HL-60 (cell line): ENCODE data around the gene DCP1B.

ENCODE experiments used
- DNase-seq, 2 experiments: peaks; one replicate each; pipeline ENCODE4 v3.0.0-alpha.2; 2010 to 2020; ENCODE audit warnings: low read depth in 1 of 2, low spot score in 1 of 2
- H3K27ac ChIP-seq: fragments of 250-450 bp; sonication (Bioruptor Pico); replicated peaks from 2 replicates; pipeline ENCODE4 v1.5.1; 2020; ENCODE audit warnings: mild to moderate bottlenecking, moderate library complexity
- H3K27me3 ChIP-seq: fragments of 250-450 bp; sonication (Bioruptor Pico); 2 replicates; pipeline ENCODE4 v1.5.1; 2021; ENCODE audit warnings: mild to moderate bottlenecking, moderate library complexity; ENCODE audit not compliant: insufficient read depth, poor library complexity, severe bottlenecking
- H3K4me3 ChIP-seq: replicated peaks from 2 replicates; pipeline ENCODE4 v1.5.1; 2011; ENCODE audit warnings: mild to moderate bottlenecking, control low read depth, low read length; ENCODE audit not compliant: insufficient read depth
- CTCF ChIP-seq: IDR thresholded peaks from one replicate; pipeline ENCODE4 v1.5.1; 2011; ENCODE audit warnings: low read length, control low read depth, inconsistent platforms; ENCODE audit not compliant: insufficient read depth
- GABPA ChIP-seq: IDR thresholded peaks from 2 replicates; pipeline ENCODE4 v1.6.1; 2012; ENCODE audit warnings: low read depth
- POLR2AphosphoS5 ChIP-seq: IDR thresholded peaks from 2 replicates; pipeline ENCODE4 v1.6.1; 2012; ENCODE audit warnings: low read depth
- SPI1 ChIP-seq: IDR thresholded peaks from 2 replicates; pipeline ENCODE4 v1.6.1; 2012; ENCODE audit warnings: low read depth, mild to moderate bottlenecking, borderline replicate concordance
- TF ChIP-seq, protein P1 (sequence below): IDR thresholded peaks from 2 replicates; pipeline ENCODE4 v1.6.1; 2012; ENCODE audit warnings: low read depth; ENCODE audit not compliant: insufficient replicate concordance

DCP1B gene

GRCh38 chr12:2017546-2018337, 13.5 kb upstream of the DCP1B start:
- Histone ChIP-seq H3K27ac (no peak overlapping the region), H3K27me3 (peaks cover 2% of the 10 kb centered on the region), H3K4me3 (no peak overlapping the region)
- no peak for TF ChIP-seq POLR2AphosphoS5
- TF ChIP-seq SPI1: no peak
- TF ChIP-seq, protein P1, sequence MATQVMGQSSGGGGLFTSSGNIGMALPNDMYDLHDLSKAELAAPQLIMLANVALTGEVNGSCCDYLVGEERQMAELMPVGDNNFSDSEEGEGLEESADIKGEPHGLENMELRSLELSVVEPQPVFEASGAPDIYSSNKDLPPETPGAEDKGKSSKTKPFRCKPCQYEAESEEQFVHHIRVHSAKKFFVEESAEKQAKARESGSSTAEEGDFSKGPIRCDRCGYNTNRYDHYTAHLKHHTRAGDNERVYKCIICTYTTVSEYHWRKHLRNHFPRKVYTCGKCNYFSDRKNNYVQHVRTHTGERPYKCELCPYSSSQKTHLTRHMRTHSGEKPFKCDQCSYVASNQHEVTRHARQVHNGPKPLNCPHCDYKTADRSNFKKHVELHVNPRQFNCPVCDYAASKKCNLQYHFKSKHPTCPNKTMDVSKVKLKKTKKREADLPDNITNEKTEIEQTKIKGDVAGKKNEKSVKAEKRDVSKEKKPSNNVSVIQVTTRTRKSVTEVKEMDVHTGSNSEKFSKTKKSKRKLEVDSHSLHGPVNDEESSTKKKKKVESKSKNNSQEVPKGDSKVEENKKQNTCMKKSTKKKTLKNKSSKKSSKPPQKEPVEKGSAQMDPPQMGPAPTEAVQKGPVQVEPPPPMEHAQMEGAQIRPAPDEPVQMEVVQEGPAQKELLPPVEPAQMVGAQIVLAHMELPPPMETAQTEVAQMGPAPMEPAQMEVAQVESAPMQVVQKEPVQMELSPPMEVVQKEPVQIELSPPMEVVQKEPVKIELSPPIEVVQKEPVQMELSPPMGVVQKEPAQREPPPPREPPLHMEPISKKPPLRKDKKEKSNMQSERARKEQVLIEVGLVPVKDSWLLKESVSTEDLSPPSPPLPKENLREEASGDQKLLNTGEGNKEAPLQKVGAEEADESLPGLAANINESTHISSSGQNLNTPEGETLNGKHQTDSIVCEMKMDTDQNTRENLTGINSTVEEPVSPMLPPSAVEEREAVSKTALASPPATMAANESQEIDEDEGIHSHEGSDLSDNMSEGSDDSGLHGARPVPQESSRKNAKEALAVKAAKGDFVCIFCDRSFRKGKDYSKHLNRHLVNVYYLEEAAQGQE: no peak
- TF ChIP-seq GABPA: no peak
- no peak for TF ChIP-seq CTCF
- DNase-seq: no peak

- H3K27ac ChIP-seq: no peak overlapping the region
- no peak for DNase-seq
- TF ChIP-seq, protein P1: no peak
- TF ChIP-seq SPI1 (peak; percentile 69), CTCF (no peak), POLR2AphosphoS5 (no peak), GABPA (no peak)
- no peak overlapping the region for H3K4me3 ChIP-seq
- peaks cover 2% of the 10 kb centered on the region for H3K27me3 ChIP-seq
Observed at GRCh38 chr12:2016862-2017545, 12.7 kb upstream of the DCP1B start.

GRCh38 chr12:2014231-2014630, 10.0 kb upstream of the DCP1B start:
- Histone ChIP-seq H3K4me3 (no peak overlapping the region), H3K27ac (no peak overlapping the region), H3K27me3 (no peaks in the 10 kb centered on the region)
- DNase-seq: no peak
- TF ChIP-seq, protein P1: no peak
- TF ChIP-seq SPI1 (no peak), GABPA (no peak), CTCF (no peak), POLR2AphosphoS5 (no peak)
